Measurements from ENCODE around the gene NOMO2.
"Not testable (repeated sequence)": the region's sequence is repeated elsewhere in the genome, so short reads cannot be mapped to it uniquely, and the experiment has no call there.

DNA sequence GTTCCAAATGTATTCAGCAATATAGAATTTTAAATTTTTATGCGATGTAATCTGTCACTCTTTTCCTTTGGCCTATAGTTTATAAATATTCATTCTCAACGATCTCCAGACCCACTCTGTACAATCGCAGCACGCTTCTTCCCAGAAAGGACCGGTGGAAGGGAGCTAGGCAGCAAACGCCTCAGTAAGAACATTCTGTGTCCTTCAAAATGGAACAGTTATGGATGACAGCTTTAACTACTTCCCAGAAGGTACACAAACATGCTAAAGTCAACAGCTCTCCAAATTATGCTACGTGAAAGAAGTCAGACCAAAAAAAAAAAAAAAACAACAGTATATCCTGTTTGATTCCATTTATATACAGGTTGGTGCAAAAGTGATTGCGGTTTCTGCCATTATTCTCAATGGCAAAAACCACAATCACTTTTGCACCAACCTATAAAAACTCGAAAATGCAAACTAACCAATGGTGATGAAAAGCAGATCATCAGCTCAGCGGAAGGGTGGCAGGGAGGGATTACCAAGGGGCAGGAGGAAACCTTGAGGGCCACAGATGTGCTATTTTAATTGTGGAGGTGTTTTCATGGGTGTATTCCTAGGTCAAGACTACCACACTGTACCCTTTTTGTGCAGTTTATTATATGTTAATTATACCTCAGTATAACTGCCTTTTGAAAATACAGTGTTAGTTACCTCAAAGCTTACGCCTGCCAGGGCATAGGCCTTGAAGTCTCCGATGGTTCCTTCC, 43.2 kb downstream of the NOMO2 start:
- TF ChIP-seq, protein P1, sequence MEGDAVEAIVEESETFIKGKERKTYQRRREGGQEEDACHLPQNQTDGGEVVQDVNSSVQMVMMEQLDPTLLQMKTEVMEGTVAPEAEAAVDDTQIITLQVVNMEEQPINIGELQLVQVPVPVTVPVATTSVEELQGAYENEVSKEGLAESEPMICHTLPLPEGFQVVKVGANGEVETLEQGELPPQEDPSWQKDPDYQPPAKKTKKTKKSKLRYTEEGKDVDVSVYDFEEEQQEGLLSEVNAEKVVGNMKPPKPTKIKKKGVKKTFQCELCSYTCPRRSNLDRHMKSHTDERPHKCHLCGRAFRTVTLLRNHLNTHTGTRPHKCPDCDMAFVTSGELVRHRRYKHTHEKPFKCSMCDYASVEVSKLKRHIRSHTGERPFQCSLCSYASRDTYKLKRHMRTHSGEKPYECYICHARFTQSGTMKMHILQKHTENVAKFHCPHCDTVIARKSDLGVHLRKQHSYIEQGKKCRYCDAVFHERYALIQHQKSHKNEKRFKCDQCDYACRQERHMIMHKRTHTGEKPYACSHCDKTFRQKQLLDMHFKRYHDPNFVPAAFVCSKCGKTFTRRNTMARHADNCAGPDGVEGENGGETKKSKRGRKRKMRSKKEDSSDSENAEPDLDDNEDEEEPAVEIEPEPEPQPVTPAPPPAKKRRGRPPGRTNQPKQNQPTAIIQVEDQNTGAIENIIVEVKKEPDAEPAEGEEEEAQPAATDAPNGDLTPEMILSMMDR (IDR thresholded peaks at IDR 0.05) = not testable (repeated sequence)
- not testable (repeated sequence) for TF ChIP-seq POLR2A (IDR thresholded peaks at IDR 0.05)

All from heart left ventricle (tissue), 13 donors.